ENCODE data around the gene CDK9.
"Not testable (repeated sequence)": the region's sequence is repeated elsewhere in the genome, so short reads cannot be mapped to it uniquely, and the experiment has no call there.

Gene CDK9

GRCh38 chr9:127778280-127779135 is 7.3 kb upstream of the CDK9 start, which contains the start of gene SH2D3C:
TSS of gene SH2D3C (minus strand) at chr9:127778666. CDS start at chr9:127778627, 39 bp downstream.
- Histone ChIP-seq H3K79me2 (ENCODE audit: insufficient read depth, low read length) (peaks cover 13% of the 10 kb centered on the region), H3K9me2 (replicated peaks; ENCODE audit: insufficient read depth, low read length) (no peaks in the 10 kb centered on the region), H3K36me3 (ENCODE audit: low read length) (no peaks in the 10 kb centered on the region), H3F3A (ENCODE audit: insufficient read depth) (peaks cover 46% of the 10 kb centered on the region), H3K27me3 (ENCODE audit: low read length) (no peaks in the 10 kb centered on the region), H3K4me3 (ENCODE audit: insufficient read depth, low read length, poor library complexity, severe bottlenecking) (peak within 1 kb of the TSS; percentile 80), H3K9ac (ENCODE audit: low read length) (peak within 1 kb of the TSS; percentile 89), H3K4me2 (ENCODE audit: low read depth, low read length, poor library complexity, severe bottlenecking) (peak within 1 kb of the TSS; percentile 90), H3K27ac (ENCODE audit: low read depth, low read length) (peak within 1 kb of the TSS; percentile 96), H3K9me3 (ENCODE audit: insufficient read depth, low read length) (no peaks in the 10 kb centered on the region), H4K20me1 (ENCODE audit: low read depth, low read length) (no peaks in the 10 kb centered on the region), H2AFZ (ENCODE audit: low read depth, low read length, severe bottlenecking) (no peak within 1 kb of the TSS)
- TF ChIP-seq EZH2phosphoT487 (conservative IDR thresholded peaks at IDR 0.05; ENCODE audit: low read length): no peak
- no peak for TF ChIP-seq CTCF (IDR thresholded peaks at IDR 0.05; ENCODE audit: insufficient read depth, low read length, poor library complexity, severe bottlenecking)

- peaks cover 48% of the 10 kb centered on the region for H3F3A ChIP-seq (ENCODE audit: insufficient read depth)
- peak overlapping the region; percentile 80 for H3K4me3 ChIP-seq (ENCODE audit: insufficient read depth, low read length, poor library complexity, severe bottlenecking)
- peak overlapping the region; percentile 90 for H3K4me2 ChIP-seq (ENCODE audit: low read depth, low read length, poor library complexity, severe bottlenecking)
- H3K79me2 ChIP-seq (ENCODE audit: insufficient read depth, low read length): peaks cover 13% of the 10 kb centered on the region
- TF ChIP-seq EZH2phosphoT487 (conservative IDR thresholded peaks at IDR 0.05; ENCODE audit: low read length) (no peak), CTCF (IDR thresholded peaks at IDR 0.05; ENCODE audit: insufficient read depth, low read length, poor library complexity, severe bottlenecking) (no peak)
- no peaks in the 10 kb centered on the region for H3K9me2 ChIP-seq (replicated peaks; ENCODE audit: insufficient read depth, low read length)
- peak overlapping the region; percentile 96 for H3K27ac ChIP-seq (ENCODE audit: low read depth, low read length)
- H3K9ac ChIP-seq (ENCODE audit: low read length): peak overlapping the region; percentile 89
- no peaks in the 10 kb centered on the region for H3K9me3 ChIP-seq (ENCODE audit: insufficient read depth, low read length)
- H3K36me3 ChIP-seq (ENCODE audit: low read length): no peaks in the 10 kb centered on the region
- H2AFZ ChIP-seq (ENCODE audit: low read depth, low read length, severe bottlenecking): no peak overlapping the region
- no peaks in the 10 kb centered on the region for H4K20me1 ChIP-seq (ENCODE audit: low read depth, low read length)
- H3K27me3 ChIP-seq (ENCODE audit: low read length): no peaks in the 10 kb centered on the region
Observed at GRCh38 chr9:127779136-127779981, 6.5 kb upstream of the CDK9 start.

- no peak overlapping the region for H3K4me2 ChIP-seq (ENCODE audit: low read depth, low read length, poor library complexity, severe bottlenecking)
- no peaks in the 10 kb centered on the region for H3K36me3 ChIP-seq (ENCODE audit: low read length)
- no peak overlapping the region for H3K4me3 ChIP-seq (ENCODE audit: insufficient read depth, low read length, poor library complexity, severe bottlenecking)
- no peaks in the 10 kb centered on the region for H3K9me3 ChIP-seq (ENCODE audit: insufficient read depth, low read length)
- H3F3A ChIP-seq (ENCODE audit: insufficient read depth): peaks cover 48% of the 10 kb centered on the region
- H2AFZ ChIP-seq (ENCODE audit: low read depth, low read length, severe bottlenecking): no peak overlapping the region
- TF ChIP-seq CTCF (IDR thresholded peaks at IDR 0.05; ENCODE audit: insufficient read depth, low read length, poor library complexity, severe bottlenecking) (no peak), EZH2phosphoT487 (conservative IDR thresholded peaks at IDR 0.05; ENCODE audit: low read length) (no peak)
- peaks cover 13% of the 10 kb centered on the region for H3K79me2 ChIP-seq (ENCODE audit: insufficient read depth, low read length)
- H4K20me1 ChIP-seq (ENCODE audit: low read depth, low read length): no peaks in the 10 kb centered on the region
- peak overlapping the region; percentile 96 for H3K27ac ChIP-seq (ENCODE audit: low read depth, low read length)
- no peaks in the 10 kb centered on the region for H3K9me2 ChIP-seq (replicated peaks; ENCODE audit: insufficient read depth, low read length)
- no peaks in the 10 kb centered on the region for H3K27me3 ChIP-seq (ENCODE audit: low read length)
- H3K9ac ChIP-seq (ENCODE audit: low read length): no peak overlapping the region
Observed at GRCh38 chr9:127780126-127780885, 5.5 kb upstream of the CDK9 start.

GRCh38 chr9:127780909-127781308 is 4.9 kb upstream of the CDK9 start:
- peaks cover 14% of the 10 kb centered on the region for H3K79me2 ChIP-seq (ENCODE audit: insufficient read depth, low read length)
- H3K36me3 ChIP-seq (ENCODE audit: low read length); H3K9me3 ChIP-seq (ENCODE audit: insufficient read depth, low read length); H2AFZ ChIP-seq (ENCODE audit: low read depth, low read length, severe bottlenecking); H4K20me1 ChIP-seq (ENCODE audit: low read depth, low read length); H3K9ac ChIP-seq (ENCODE audit: low read length); H3K4me3 ChIP-seq (ENCODE audit: insufficient read depth, low read length, poor library complexity, severe bottlenecking); H3K4me2 ChIP-seq (ENCODE audit: low read depth, low read length, poor library complexity, severe bottlenecking); H3K9me2 ChIP-seq (replicated peaks; ENCODE audit: insufficient read depth, low read length); H3K27me3 ChIP-seq (ENCODE audit: low read length): not testable (repeated sequence)
- H3F3A ChIP-seq (ENCODE audit: insufficient read depth): peaks cover 48% of the 10 kb centered on the region
- H3K27ac ChIP-seq (ENCODE audit: low read depth, low read length): 0 out of 2 replicates have a peak overlapping the region, but pooled peaks have one; percentile 96

Data from SU-DHL-6 (cell line).